Mucosa of rectum (tissue), 2 donors: ENCODE results near the gene ACADVL.

Experiments used
- H3K27ac ChIP-seq, 2 donors: one replicate each; pipeline ENCODE4 v1.7.0; 2013; ENCODE audit warnings: inconsistent platforms in 2 of 2, low read depth in 2 of 2, low read length in 2 of 2
- H3K27me3 ChIP-seq, 2 donors: one replicate each; pipeline ENCODE4 v1.7.0; 2013; ENCODE audit warnings: low read length in 2 of 2; ENCODE audit not compliant: control insufficient read depth in 2 of 2, insufficient read depth in 2 of 2
- H3K36me3 ChIP-seq, 2 donors: one replicate each; pipeline ENCODE4 v1.7.0; 2013; ENCODE audit warnings: low read length in 2 of 2; ENCODE audit not compliant: control insufficient read depth in 2 of 2, insufficient read depth in 2 of 2
- H3K4me1 ChIP-seq, 2 donors: one replicate each; pipeline ENCODE4 v1.7.0; 2013; ENCODE audit warnings: low read length in 2 of 2, mild to moderate bottlenecking in 1 of 2; ENCODE audit not compliant: control insufficient read depth in 2 of 2, insufficient read depth in 2 of 2
- H3K4me3 ChIP-seq, 2 donors: one replicate each; pipeline ENCODE4 v1.7.0; 2013; ENCODE audit warnings: low read length in 2 of 2
- H3K9ac ChIP-seq, 2 donors: one replicate each; pipeline ENCODE4 v1.7.0; 2013; ENCODE audit warnings: low read length in 2 of 2, low read depth in 1 of 2, mild to moderate bottlenecking in 1 of 2
- H3K9me3 ChIP-seq, 2 donors: one replicate each; pipeline ENCODE4 v1.7.0; 2013; ENCODE audit warnings: low read length in 2 of 2; ENCODE audit not compliant: control insufficient read depth in 2 of 2
- donor health status: healthy.
- donor health status: Normal muscosa, but diverticular disease.

Gene ACADVL

DNA sequence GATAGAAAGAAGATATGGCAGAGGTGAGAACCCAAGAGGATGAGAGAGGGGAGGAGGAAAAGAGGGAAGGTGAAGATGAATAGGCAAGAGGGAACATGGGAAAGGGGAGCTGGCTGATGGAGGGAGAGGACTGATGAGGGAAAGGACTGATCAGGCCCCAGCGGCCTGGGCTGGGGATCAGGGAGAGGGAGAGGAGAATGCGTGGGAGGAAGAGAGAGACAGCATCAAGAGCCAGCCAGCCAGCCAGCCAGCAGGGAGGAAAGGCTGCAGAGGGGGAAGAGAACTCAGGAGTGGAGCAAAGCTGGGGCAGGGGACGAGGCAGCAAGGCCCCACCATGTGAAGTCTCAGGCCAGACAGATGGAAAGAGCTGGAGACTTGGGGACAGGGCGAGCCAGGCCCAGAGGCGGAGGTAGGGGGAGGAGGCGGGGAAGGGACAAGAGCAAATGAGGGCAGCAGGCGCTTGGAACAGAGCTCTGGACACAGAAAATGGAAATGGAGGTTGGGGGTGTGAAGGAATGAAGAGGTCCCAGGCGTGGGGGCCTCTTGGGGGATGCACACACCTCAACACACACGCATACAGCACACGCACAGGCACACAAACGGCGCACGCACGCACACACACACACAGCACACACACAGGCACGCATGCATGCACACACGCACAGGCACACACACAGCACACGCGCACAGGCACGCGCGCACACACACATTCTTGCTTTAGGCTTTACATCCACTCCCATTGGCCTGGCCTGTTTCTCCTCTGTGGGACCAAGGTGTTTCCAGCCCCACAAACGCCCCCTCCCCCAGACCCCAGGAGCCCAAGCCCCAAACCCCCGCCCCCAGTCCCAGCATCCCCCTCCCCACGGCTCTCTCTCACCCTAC is 12.4 kb upstream of the ACADVL start:
- Histone ChIP-seq H3K9ac (no peak overlapping the region), H3K27ac (no peak overlapping the region), H3K9me3 (no peaks in the 10 kb centered on the region), H3K36me3 (peaks cover 0 to 5% of the 10 kb centered on the region in 2 donors), H3K27me3 (peaks cover 5 to 8% of the 10 kb centered on the region in 2 donors), H3K4me1 (peaks cover 0 to 3% of the 10 kb centered on the region in 2 donors), H3K4me3 (no peak overlapping the region)

DNA sequence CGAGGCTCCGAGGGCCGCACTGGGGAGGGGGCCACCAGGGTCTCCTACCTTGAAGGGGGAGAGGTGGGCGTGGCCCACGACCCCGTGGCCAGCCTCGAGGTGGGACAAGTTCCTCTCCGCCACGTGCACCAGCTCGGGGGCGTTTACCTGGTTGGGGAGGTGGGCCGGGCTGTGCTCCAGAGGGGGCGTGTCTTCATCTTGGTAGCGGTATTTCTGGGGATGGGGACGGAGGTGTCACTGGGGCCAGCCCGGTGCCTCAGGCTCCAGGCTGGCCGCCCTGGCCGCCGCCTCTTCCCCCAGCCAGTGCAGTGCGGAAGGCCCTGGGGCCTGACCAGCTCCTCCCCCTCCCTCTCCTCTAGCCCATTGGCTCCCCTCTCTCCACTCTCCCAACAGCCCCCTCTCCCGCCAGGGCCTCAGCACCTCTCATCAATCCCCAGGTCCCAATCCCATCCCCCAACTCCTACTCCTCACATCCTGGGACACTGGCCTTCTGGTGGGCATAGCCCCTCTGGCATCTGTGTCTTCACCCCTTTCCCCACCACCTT is 11.6 kb upstream of the ACADVL start:
- Histone ChIP-seq H3K36me3 (no peaks in the 10 kb centered on the region), H3K27ac (no peak overlapping the region), H3K9me3 (no peaks in the 10 kb centered on the region), H3K4me3 (no peak overlapping the region), H3K27me3 (peaks cover 5 to 8% of the 10 kb centered on the region in 2 donors), H3K4me1 (peaks cover 0 to 3% of the 10 kb centered on the region in 2 donors), H3K9ac (no peak overlapping the region)

DNA sequence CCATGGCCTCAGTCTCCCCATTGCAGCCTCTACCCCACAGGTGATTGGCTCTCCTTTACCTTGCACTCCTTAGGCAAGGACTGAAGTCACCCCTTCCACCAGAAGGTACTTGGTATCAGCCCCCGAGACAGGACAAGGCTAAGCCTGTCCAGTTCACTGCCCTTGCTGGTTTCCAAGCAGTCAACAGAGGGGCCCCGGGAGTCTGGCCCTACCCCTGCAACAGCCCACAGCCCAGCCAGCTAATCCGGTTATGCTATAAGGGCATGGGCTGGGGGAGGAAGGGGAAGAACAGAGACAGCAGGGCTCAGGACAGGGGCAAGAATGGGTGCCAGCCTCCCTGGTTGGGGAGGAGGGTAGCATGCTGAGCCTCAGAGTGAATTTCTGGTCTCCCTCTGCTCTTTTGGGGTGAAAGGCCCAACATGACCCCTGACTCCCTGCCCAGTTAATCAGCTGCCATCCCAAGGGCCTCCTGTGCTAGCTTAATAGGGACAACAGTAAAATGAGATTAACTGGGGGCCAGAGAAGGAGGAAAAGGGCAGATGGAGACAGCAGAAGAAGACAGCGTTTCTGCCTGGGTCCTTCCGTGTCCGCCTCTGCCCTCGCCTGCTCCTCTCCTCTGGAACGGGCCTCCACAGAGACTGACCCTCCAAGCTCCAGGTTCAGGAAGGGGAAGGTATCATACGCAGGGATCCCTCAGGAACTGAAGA is 10.8 kb upstream of the ACADVL start:
- Histone ChIP-seq H3K4me3 (no peak overlapping the region), H3K27me3 (peaks cover 5 to 8% of the 10 kb centered on the region in 2 donors), H3K9ac (no peak overlapping the region), H3K27ac (no peak overlapping the region), H3K4me1 (peaks cover 3 to 6% of the 10 kb centered on the region in 2 donors), H3K36me3 (no peaks in the 10 kb centered on the region), H3K9me3 (no peaks in the 10 kb centered on the region)

DNA sequence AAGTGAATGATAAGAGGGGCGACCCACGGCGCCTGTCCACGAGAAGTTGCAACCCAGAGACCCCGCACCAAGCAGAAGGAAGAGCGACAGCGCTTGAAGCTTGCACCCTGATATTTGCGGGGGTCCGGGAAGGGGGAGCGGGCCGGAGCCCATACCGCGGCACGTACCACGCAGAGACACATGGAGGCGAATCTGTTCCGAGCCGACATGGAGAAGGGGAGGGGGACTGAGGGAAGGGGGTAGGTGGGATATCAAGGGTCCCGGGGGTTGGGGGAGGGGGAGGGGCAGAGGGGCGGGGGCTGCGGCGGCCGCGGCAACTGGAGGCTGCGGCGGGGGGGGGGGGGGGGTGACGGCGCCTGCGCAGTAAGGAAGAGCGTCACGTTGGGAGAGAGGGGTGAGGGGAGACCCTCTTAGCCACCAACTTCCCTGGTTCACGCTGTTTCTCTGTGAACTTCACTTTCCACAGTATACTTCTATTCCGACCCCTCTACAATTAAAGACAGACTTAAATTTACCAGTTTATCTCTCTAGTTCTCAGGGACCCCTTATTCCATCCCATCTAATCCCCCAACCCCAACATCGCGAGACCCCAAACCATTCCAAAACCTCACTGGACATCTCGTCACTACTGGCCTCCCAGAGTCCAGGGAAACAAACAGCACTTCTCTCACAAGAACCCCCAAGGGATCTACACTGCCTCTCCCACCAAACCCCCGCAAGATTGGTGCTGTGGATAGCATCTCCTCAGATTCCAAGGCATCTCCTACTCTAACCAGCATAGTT is 8.1 kb upstream of the ACADVL start:
- peaks cover 5 to 8% of the 10 kb centered on the region in 2 donors for H3K27me3 ChIP-seq
- no peaks in the 10 kb centered on the region for H3K9me3 ChIP-seq
- peaks cover 9 to 13% of the 10 kb centered on the region in 2 donors for H3K4me1 ChIP-seq
- no peaks in the 10 kb centered on the region for H3K36me3 ChIP-seq
- no peak overlapping the region for H3K9ac ChIP-seq
- no peak overlapping the region for H3K4me3 ChIP-seq
- no peak overlapping the region for H3K27ac ChIP-seq

DNA sequence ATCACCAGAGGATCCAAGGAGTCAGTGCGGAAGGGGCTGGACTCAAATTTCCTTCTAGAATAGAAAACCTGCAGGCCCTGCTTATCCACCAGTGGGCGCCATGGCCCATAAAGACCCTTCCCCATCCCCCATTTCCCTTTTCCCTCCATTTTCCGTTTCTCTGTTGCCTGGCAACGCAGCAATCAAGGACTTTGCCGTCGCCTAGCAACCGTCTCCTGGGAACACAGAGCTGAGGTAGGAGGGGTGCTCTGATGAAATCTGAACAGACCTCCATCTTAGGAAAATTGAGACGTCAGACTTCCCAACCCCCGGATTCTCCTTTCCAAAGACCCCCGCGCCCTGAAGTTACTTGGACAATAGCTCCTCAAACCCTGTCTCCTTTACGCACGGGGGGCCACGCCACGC is 5.8 kb upstream of the ACADVL start:
- H3K27me3 ChIP-seq: peaks cover 5 to 6% of the 10 kb centered on the region in 2 donors
- H3K4me3 ChIP-seq: peak overlapping the region; percentile 60 to 65
- peak overlapping the region in 1 of 2 donors; percentile 68 for H3K27ac ChIP-seq
- H3K9ac ChIP-seq: peak overlapping the region in 1 of 2 donors; percentile 15
- H3K4me1 ChIP-seq: peaks cover 16 to 20% of the 10 kb centered on the region in 2 donors
- no peaks in the 10 kb centered on the region for H3K9me3 ChIP-seq
- no peaks in the 10 kb centered on the region for H3K36me3 ChIP-seq

DNA sequence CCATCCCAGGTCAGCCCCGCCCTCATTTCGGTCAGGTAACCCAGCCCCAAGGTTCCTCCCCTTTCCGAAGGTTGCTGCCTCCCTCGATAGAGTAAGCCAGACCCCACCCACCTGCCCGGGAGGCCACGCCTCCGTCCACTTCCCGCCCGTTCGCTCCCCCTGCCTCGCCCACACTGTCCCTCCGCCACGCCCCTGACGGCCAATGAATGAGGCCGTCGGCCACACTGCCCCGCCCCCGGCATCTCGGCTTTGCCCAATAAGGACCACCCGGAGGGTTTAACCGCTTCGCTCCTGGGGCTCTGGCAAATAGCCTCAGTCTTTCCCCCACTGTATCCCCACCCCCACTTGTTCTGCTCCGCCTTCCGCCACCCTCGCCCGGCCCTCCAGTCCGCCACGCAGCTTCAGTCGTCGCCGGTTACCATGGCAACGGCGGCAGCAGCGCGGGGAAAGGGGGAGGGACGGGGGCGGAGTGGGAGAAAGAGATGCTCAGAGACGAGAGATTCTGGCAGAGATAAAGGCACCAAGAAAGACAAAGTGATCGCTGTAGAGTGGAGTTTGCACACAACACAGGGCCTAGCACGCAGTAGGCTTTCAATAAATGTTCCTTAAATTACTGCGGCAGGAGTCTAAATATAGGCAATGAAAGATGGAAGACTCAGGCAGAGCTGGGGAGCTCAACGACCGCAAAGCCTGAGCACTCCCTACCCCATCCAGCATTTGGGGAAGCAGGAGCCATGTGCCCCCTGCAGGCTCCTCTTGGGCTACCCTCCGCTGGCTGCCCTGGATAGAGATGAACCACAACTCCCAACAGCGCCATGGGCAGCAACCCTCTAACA is 5.2 kb upstream of the ACADVL start:
- H3K27me3 ChIP-seq: peaks cover 5 to 6% of the 10 kb centered on the region in 2 donors
- H3K4me3 ChIP-seq: peak overlapping the region; percentile 60 to 78
- H3K27ac ChIP-seq: peak overlapping the region; percentile 64 to 68
- H3K9me3 ChIP-seq: no peaks in the 10 kb centered on the region
- no peaks in the 10 kb centered on the region for H3K36me3 ChIP-seq
- peak overlapping the region in 1 of 2 donors; percentile 15 for H3K9ac ChIP-seq
- peaks cover 22 to 27% of the 10 kb centered on the region in 2 donors for H3K4me1 ChIP-seq

DNA sequence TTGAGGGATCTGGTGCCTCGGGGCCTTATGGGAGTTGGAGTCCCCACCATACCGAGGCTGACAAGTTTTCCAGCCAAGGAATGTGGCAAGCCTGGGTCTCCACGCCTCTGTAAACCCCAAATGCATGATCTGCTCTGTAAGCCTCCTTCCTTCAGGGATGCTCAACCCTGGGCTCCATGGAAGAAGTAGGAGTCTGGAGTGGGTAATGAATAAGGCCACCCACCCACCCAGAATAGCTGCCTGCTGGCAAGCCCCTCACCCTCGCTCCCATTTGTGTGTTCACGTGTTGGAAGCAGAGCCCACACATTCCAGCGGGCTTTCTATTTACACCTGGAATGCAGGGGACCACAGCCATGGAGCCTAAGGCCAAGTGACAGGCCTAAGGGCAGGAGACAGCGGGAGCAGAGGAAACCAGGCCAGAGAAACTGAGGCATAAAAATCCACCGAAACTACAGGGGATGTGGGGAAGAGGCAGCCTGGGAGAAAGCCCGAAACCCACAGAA is 4.6 kb upstream of the ACADVL start:
- H3K9me3 ChIP-seq: no peaks in the 10 kb centered on the region
- peak overlapping the region in 1 of 2 donors; percentile 68 for H3K27ac ChIP-seq
- no peak overlapping the region for H3K9ac ChIP-seq
- peaks cover 24 to 28% of the 10 kb centered on the region in 2 donors for H3K4me1 ChIP-seq
- H3K27me3 ChIP-seq: peaks cover 5 to 6% of the 10 kb centered on the region in 2 donors
- H3K36me3 ChIP-seq: no peaks in the 10 kb centered on the region
- H3K4me3 ChIP-seq: peak overlapping the region in 1 of 2 donors; percentile 78

DNA sequence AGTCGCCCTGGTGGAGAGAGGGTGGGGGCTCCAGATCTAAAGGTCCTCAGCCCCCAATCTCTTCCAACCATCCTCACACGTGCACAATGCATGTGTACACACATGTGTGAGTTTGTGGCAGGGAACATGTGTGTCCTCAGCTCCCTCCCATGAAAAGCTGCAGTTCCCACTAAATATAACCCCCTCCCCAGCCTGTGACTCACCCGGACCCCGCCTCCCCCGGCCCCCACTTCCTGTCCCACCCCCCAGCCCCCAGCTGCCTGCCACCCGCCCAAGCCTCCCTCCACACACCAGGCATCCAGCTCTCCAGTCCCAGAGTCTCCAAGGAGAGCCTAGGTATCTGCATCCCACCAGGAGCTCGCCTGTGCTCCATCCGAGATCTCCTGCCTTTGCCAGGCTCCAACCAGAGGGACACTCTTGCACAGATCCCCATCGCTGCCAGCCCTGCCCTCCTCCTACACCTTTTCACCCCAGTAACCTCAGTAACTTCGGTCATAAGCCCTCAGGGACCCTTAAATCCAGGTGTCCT is 4.0 kb upstream of the ACADVL start:
- H3K4me3 ChIP-seq: peak overlapping the region in 1 of 2 donors; percentile 15
- H3K4me1 ChIP-seq: peaks cover 29 to 34% of the 10 kb centered on the region in 2 donors
- H3K9ac ChIP-seq: no peak overlapping the region
- H3K36me3 ChIP-seq: no peaks in the 10 kb centered on the region
- peak overlapping the region in 1 of 2 donors; percentile 68 for H3K27ac ChIP-seq
- H3K27me3 ChIP-seq: peaks cover 5 to 6% of the 10 kb centered on the region in 2 donors
- no peaks in the 10 kb centered on the region for H3K9me3 ChIP-seq
